GM12878 (cell line): ENCODE results near the gene EPHB2. TPM values are rescaled to one million over a fixed set of nuclear protein-coding genes. Genes with fewer than 3 reads are reported as not detected.

Source experiments
- ATAC-seq: fragments of 200-7000 bp; cut with Tn5 transposase; 3 replicates; pipeline ENCODE4 v1.9.1; 2020; ENCODE audit warnings: mild to moderate bottlenecking, moderate library complexity
- BruUV-seq: library from RNA; stranded (reverse); fragments of 400-500 nt; replicated peaks from 2 replicates; lab custom pipeline; 2021; lab: Mats Ljungman, UMichigan
- CTCF ChIA-PET: fragments of 300-600 bp; sonication (Branson Sonifier 250); formaldehyde crosslinking; extraction: SDS; loops from one replicate; lab custom pipeline; 2021; ENCODE audit warnings: inconsistent platforms; lab: Yijun Ruan, JAX
- POLR2A ChIA-PET: fragments of 350-600 bp; formaldehyde crosslinking; extraction: SDS; loops from one replicate; lab custom pipeline; 2021; ENCODE audit warnings: inconsistent platforms; lab: Charles Lee
- RAD21 ChIA-PET: fragments of 300-600 bp; sonication (Branson Sonifier 250); formaldehyde crosslinking; loops from one replicate; lab custom pipeline; 2023; ENCODE audit warnings: antibody characterized with exemption; ENCODE audit not compliant: unreplicated experiment; lab: Charles Lee
- SMC1A ChIA-PET: fragments of 300-600 bp; sonication (Branson Sonifier 250); formaldehyde crosslinking; loops from one replicate; lab custom pipeline; 2023; ENCODE audit not compliant: unreplicated experiment, uncharacterized antibody; lab: Charles Lee
- DNase-seq: peaks from one replicate; pipeline ENCODE4 v3.0.0-alpha.2; 2011; ENCODE audit warnings: low read depth, low spot score
- FAIRE-seq: peaks from 3 replicates; lab custom pipeline; 2011; peaks lifted over from hg19 to GRCh38; lab: Jason Lieb, UNC
- H2AFZ ChIP-seq: 2 replicates; pipeline ENCODE4 v1.6.0; 2011; ENCODE audit warnings: low read depth, low read length, control low read depth; ENCODE audit not compliant: control insufficient read depth
- H3K27ac ChIP-seq: 2 replicates; pipeline ENCODE4 v1.5.1; 2011; ENCODE audit warnings: control low read depth; ENCODE audit not compliant: control insufficient read depth, insufficient read depth
- H3K27me3 ChIP-seq, 2 experiments: replicated peaks in 1 of 2; 2 replicates each; pipeline versions ENCODE4 v1.6.0 to v1.6.1; 2011; ENCODE audit warnings: low read length in 1 of 2; ENCODE audit not compliant: control insufficient read depth in 2 of 2, insufficient read depth in 2 of 2
- H3K36me3 ChIP-seq, 2 experiments: 2 replicates each; pipeline ENCODE4 v1.5.1; 2011; ENCODE audit warnings: low read length in 1 of 2; ENCODE audit not compliant: control insufficient read depth in 2 of 2, insufficient read depth in 2 of 2
- H3K4me1 ChIP-seq: 2 replicates; pipeline ENCODE4 v1.6.1; 2011; ENCODE audit warnings: mild to moderate bottlenecking, low read length, moderate library complexity, mixed read lengths; ENCODE audit not compliant: control insufficient read depth, insufficient read depth
- H3K4me2 ChIP-seq: 2 replicates; pipeline ENCODE4 v1.6.0; 2011; ENCODE audit warnings: control low read depth; ENCODE audit not compliant: control insufficient read depth, insufficient read depth
- H3K4me3 ChIP-seq: fragments of 200-600 bp; sonication (generic); 2 replicates; pipeline ENCODE4 v1.5.1; 2016
- H3K79me2 ChIP-seq: 2 replicates; pipeline ENCODE4 v1.6.0; 2011; ENCODE audit warnings: low read length; ENCODE audit not compliant: control insufficient read depth, insufficient read depth
- H3K9ac ChIP-seq: 2 replicates; pipeline ENCODE4 v1.8.0; 2011; ENCODE audit warnings: low read length, control low read depth, mixed read lengths; ENCODE audit not compliant: control insufficient read depth, insufficient read depth
- H3K9me3 ChIP-seq: replicated peaks from 3 replicates; pipeline ENCODE4 v1.5.1; 2011; ENCODE audit warnings: mild to moderate bottlenecking, low read length; ENCODE audit not compliant: control insufficient read depth, insufficient read depth
- H4K20me1 ChIP-seq: 2 replicates; pipeline ENCODE4 v1.6.0; 2011; ENCODE audit not compliant: control insufficient read depth, insufficient read depth
- BHLHE40 ChIP-seq, 2 experiments: fragments of 450-650 bp in 1 of 2; IDR thresholded peaks; 2 replicates each; pipeline ENCODE4 v1.6.1; 2011 to 2017; ENCODE audit warnings: low read depth in 2 of 2, borderline replicate concordance in 1 of 2, improper control_type of control experiment in 1 of 2, low read length in 1 of 2, mild to moderate bottlenecking in 1 of 2
- BMI1 ChIP-seq: fragments of 450-650 bp; IDR thresholded peaks from 2 replicates; pipeline ENCODE4 v1.6.1; 2016; ENCODE audit warnings: mild to moderate bottlenecking, moderate library complexity, borderline replicate concordance
- FOXK2 ChIP-seq: fragments of 450-650 bp; IDR thresholded peaks from 2 replicates; pipeline ENCODE4 v1.6.1; 2017; ENCODE audit warnings: mild to moderate bottlenecking, moderate library complexity
- GATAD2B ChIP-seq: fragments of 450-650 bp; conservative IDR thresholded peaks from 2 replicates; pipeline ENCODE4 v1.6.1; 2017; ENCODE audit warnings: low read depth, mild to moderate bottlenecking, moderate library complexity
- HSF1 ChIP-seq: fragments of 150-350 bp; IDR thresholded peaks from 2 replicates; pipeline ENCODE4 v1.6.1; 2014; ENCODE audit warnings: mild to moderate bottlenecking, low read depth, low read length
- MEF2B ChIP-seq: fragments of 450-650 bp; IDR thresholded peaks from 2 replicates; pipeline ENCODE4 v1.6.1; 2018; ENCODE audit warnings: mild to moderate bottlenecking, moderate library complexity; ENCODE audit not compliant: partially characterized antibody, poor library complexity, severe bottlenecking
- MTA3 ChIP-seq: IDR thresholded peaks from 2 replicates; pipeline ENCODE4 v1.6.1; 2012; ENCODE audit warnings: low read length, inconsistent platforms, borderline replicate concordance
- POLR2A ChIP-seq: IDR thresholded peaks from 2 replicates; pipeline ENCODE4 v1.6.1; 2011; ENCODE audit warnings: low read depth, mild to moderate bottlenecking, low read length
- SREBF2 ChIP-seq: IDR thresholded peaks from 2 replicates; pipeline ENCODE4 v1.6.1; 2012; ENCODE audit warnings: mild to moderate bottlenecking, low read length
- TCF7 ChIP-seq: IDR thresholded peaks from 2 replicates; pipeline ENCODE4 v1.6.1; 2014; ENCODE audit warnings: antibody characterized with exemption, borderline replicate concordance
- USF1 ChIP-seq: IDR thresholded peaks from 2 replicates; pipeline ENCODE4 v1.6.1; 2011; ENCODE audit warnings: borderline replicate concordance, low read depth, mild to moderate bottlenecking, moderate library complexity, mixed read lengths, low read length; ENCODE audit not compliant: insufficient read depth; ENCODE audit errors: extremely low read length
- YBX1 ChIP-seq: fragments of 450-650 bp; IDR thresholded peaks from 2 replicates; pipeline ENCODE4 v1.6.1; 2016; ENCODE audit warnings: antibody characterized with exemption
- WGBS: methylation state at CpG from one replicate; pipeline ENCODE4 v1.1.6; 2016; ENCODE audit warnings: low lambda C conversion rate; ENCODE audit not compliant: insufficient replicate concordance, insufficient coverage; ENCODE audit errors: missing lambda C conversion rate; 5-methylcytosine and 5-hydroxymethylcytosine counted together
- in situ Hi-C: fragments of 300-500 bp; cut with MboI; formaldehyde crosslinking; loops from 9 replicates; pipeline ENCODE4 v1.14.3; 2018; ENCODE audit warnings: mixed read lengths
- intact Hi-C: fragments of 100-400 bp; cut with micrococcal nuclease; formaldehyde crosslinking; loops from one replicate; pipeline ENCODE4 v1.14.2; 2022; ENCODE audit not compliant: unreplicated experiment
- polyA plus RNA-seq, 11 experiments: library from polyadenylated mRNA; depleted of rRNA in 4 of 11; unstranded in 6 of 11; stranded (reverse) in 5 of 11; fragments of >200 nt; fragmentation: Nextera tagmentation in 4 of 11; fragmentation: Illumina TruSeq in 1 of 11; extraction: Ambion mirVana in 4 of 11; extraction: Trizol in 1 of 11; gene quantifications; 1 replicate in 1 of 11; 2 replicates in 10 of 11; pipeline versions ENCODE4 v1.2.1 to v1.2.3, GENCODE V29; 2011 to 2016; ENCODE audit warnings: inconsistent platforms in 2 of 11, missing spikeins in 2 of 11, low read depth in 1 of 11
- total RNA-seq, 4 experiments: library from RNA; depleted of rRNA in 3 of 4; stranded (reverse); fragments of >200 nt in 3 of 4; fragmentation: Illumina TruSeq in 1 of 4; extraction: Trizol in 1 of 4; gene quantifications; 2 replicates each; pipeline versions ENCODE4 v1.2.1 to v1.2.3, GENCODE V29; 2013 to 2021

The EPHB2 gene
- total and polyA plus RNA-seq, 10 of the 15 experiments (the other 5 are each of a cell fraction or from before 2014, with no cell fraction given) = 0.13 to 3.3 (median 0.92) TPM

GRCh38 chr1:22883406-22883805 lies 172.8 kb downstream of the EPHB2 start:
- Histone ChIP-seq H3K4me1 (no peaks in the 10 kb centered on the region), H3K79me2 (no peaks in the 10 kb centered on the region), H3K9ac (no peak overlapping the region), H3K9me3 (no peaks in the 10 kb centered on the region), H3K36me3 (no peaks in the 10 kb centered on the region), H4K20me1 (no peaks in the 10 kb centered on the region; the same call in 1 of the 2 replicates), H3K27me3 (no peaks in the 10 kb centered on the region; a peak in 2 of 4 replicates), H3K27ac (no peak overlapping the region), H3K4me3 (no peak overlapping the region), H3K4me2 (no peak overlapping the region), H2AFZ (no peak overlapping the region)
- in situ Hi-C loops (loop anchor here (10.0 kb wide), 1 partner anchor 179 kb away; no protein-coding TSS in a partner anchor), intact Hi-C loops (no loop called here)
- SMC1A ChIA-PET = no interaction called here
- no TSS peak for BruUV-seq
- RAD21 ChIA-PET = no interaction called here
- WGBS = 42% methylated on average over 11 of the region's 11 CpGs
- no peak for FAIRE-seq
- no peak for DNase-seq
- ATAC-seq = no peak
- TF ChIP-seq SREBF2 (no peak), MTA3 (no peak), BMI1 (no peak), FOXK2 (no peak), HSF1 (no peak), TCF7 (no peak), POLR2A (no peak), GATAD2B (no peak), USF1 (no peak), YBX1 (no peak), MEF2B (no peak), BHLHE40 (IDR thresholded peaks at IDR 0.05; ENCODE audit: borderline replicate concordance in 1 of 2, low read depth in 2 of 2, low read length in 1 of 2) (no peak)
- CTCF ChIA-PET = no interaction called here
- POLR2A ChIA-PET = no interaction called here
